Measurements from ENCODE around the gene SLC4A2.
"Not testable (repeated sequence)": the region's sequence is repeated elsewhere in the genome, so short reads cannot be mapped to it uniquely, and the experiment has no call there.

The SLC4A2 gene

DNA sequence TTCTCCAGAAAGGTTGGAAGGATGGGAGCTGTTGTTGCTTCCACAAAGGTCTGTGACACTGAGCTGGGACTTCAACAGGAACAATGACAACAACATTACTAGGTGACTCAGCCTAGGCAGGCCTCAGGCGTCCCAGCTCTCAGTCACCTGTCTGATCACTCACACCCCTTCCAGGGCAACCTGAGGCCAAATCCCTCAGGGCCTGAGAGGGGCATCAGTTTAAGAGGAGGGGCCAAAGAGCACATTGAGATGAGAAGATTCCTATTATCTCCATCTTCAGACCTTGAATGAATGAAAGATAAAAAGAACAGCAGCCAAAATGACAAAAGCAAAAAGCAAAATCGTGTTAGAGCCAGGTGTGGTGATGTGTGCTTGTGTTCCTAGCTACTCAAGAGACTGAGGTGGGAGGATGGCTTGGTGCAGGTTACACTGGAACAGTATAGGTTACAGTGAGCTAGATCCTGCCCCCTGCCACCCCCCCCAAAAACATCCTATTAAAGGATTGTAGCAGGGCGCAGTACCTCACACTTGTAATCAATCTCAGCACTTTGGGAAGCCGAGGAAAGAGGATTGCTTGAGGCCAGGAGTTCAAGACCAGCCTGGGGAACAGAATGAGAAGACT, 34.8 kb upstream of the SLC4A2 start, which contains the start of gene ATG9B:
Gene ATG9B, minus strand, starts transcription at position 60 of the 622 bp plus-strand sequence. CDS start 71 bp downstream, outside the sequence.
- no peak for DNase-seq

DNA sequence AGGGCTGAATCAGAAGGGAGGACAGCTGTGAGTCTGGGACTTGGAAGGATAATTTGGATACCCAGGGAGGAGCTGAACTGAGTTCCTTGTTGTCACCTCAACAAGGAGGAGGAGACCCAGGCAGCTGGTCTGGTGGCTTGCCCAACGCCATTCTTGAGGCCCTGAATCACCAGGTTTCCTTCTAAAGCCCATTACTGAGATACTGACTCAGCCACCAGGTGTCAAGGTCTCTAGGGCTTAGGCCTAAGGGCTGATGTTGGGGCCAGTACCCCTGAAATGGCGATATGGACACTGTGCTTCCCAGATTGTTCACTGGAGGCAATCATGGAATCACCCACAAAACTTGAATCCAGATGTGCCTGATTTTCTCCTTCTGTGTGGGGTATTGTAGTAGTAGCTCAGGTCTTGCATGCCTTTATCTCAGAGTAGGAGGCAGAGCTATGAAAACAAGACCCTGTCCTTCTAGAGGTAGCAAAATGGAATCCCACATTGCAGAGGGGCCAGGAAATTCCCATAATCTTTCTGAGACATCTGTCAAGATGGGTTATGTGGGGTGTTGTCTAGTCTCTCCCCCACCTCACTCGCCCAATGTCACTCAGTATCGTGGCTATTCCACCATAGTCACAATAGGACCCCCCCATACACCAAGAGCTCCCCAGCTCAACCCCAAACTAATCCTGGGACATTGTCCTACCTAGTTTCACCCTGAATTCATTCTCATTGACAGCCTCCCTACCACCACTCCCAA, 33.3 kb upstream of the SLC4A2 start:
- DNase-seq, result no peak

DNA sequence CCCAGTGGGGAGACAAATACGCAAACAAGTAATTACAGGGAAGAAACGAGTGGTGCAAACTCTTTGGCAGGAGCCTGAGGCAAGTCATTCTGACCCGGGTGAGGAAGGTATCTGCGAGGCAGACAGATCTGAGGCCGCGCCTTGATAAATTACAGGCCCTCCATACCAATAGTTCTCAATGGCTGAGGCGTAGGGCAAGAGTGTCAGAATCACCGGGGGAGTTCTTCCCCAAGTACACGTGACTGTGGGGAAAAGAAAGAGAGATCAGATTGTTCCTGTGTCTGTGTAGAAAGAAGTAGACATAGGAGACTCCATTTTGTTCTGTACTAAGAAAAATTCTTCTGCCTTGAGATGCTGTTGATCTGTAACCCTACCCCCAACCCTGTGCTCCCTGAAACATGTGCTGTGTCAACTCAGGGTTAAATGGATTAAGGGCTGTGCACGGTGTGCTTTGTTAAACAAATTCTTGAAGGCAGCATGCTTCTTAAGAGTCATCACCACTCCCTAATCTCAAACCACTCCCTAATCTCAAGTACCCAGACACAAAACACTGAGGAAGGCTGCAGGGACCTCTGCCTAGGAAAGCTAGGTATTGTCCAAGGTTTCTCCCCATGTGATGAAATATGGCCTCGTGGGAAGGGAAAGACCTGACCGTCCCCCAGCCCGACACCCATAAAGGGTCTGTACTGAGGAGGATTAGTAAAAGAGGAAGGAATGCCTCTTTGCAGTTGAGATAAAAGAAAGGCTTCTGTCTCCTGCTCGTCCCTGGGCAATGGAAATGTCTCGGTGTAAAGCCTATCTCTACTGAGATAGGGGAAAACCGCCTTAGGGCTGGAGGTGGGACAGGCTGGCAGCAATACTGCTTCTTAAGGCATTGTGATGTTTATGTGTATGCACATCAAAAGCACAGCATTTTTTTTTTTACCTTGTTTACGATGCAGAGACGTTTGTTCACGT, 32.3 kb upstream of the SLC4A2 start:
- peak in 1 of 6 experiments; percentile 14 for DNase-seq

DNA sequence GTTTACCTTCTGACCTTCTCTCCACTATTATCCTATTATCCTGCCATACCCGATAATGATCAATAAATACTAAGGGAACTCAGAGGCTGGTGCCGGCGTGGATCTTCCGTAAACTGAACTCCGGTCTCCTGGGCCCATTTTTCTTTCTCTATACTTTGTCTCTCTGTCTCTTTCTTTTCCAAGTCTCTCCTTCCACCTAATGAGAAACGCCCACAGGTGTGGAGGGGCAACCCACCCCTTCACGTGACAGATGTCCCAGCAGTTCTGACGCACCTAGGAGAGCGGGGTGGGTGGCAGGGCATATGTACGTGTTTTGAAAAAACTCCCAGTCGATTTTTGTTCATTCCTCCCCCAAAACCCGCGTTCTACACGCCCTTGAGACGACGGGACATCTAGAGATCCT, 31.7 kb upstream of the SLC4A2 start:
- not testable (repeated sequence) for DNase-seq

DNA sequence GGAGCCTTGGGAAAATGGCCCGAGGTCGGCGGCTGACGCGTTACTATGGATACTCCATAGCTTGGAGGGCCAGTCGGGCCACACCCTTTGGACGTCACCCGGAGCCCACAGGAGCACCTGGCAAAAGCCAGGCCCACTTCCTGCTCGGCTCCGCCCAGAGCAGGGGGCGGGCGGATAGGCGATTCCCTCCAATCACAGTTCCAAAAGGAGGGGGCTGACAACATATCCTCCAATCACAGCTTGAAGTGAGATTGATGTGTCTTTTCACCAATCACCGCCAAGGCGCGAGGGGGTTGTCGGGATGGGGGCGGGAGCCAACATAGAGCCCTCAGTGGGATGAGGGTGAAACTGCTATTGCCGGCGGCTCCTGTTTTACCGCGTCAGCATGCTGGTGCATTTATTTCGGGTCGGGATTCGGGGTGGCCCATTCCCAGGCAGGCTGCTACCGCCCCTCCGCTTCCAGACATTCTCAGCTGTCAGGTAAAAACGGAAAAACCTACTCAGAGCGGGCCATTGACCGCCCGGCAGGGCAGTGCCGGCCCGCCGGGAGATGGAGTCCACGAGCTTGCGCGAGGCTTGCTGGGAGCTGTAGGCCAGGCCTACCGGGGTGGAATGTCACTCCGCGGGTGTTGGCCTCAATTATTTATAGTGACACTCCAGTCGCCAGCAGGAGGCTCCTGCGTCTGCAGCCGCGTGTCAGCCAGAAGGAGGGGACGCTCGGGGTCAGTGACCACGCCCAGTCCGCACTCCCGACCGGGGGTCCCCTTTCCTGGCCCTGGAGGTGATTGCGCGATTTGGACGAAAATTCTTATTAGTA, 31.1 kb upstream of the SLC4A2 start, which contains the start of gene ABCB8:
Gene ABCB8, plus strand, starts transcription at position 320 of the 817 bp plus-strand sequence. Its CDS starts 66 bp downstream, at position 386.
- peak; percentile 93 to 99 (median 98) for DNase-seq

DNA sequence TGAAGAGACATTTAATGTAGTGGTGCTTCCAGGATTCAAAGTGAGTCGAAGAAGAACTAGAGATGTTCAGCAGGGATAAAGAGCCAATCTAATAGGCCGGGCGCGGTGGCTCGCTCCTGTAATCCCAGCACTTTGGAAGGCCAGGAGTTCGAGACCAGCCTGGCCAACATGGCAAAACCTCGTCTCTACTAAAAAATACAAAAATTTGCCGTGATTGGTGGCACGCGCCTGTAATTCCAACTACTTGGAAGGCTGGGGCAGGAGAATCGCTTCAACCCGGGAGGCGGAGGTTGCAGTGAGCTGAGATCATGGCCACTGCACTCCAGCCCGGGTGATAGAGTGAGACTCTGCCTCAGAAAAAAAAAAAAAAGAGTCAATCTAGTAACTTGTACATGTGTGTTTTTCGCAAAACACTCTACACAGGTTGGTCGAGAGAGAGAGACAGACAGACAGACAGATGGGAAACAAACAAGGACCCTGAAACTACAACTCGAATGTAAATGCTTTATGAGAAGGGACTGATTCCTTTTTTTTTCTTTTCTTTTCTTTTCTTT, 30.4 kb upstream of the SLC4A2 start:
- no peak for DNase-seq

DNA sequence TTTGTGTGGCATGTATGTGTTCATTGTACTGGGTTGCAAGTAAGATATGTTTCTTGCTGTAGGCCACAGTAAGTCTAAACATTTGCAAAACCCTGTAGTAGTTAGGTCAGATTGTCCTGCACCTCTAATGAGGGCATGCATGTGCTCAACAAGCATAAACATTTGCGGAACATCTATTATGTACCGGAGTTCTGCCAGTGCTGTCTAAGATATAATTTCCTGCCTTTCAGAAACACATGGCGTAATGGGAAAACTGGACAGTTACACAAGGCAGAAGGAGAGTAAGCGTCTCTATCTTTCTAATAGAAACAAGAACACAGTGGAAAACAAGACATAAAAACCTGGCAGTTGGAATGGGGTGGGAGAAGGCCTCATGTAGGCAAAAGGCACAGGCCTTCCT, 28.4 kb upstream of the SLC4A2 start:
- DNase-seq, result no peak

DNA sequence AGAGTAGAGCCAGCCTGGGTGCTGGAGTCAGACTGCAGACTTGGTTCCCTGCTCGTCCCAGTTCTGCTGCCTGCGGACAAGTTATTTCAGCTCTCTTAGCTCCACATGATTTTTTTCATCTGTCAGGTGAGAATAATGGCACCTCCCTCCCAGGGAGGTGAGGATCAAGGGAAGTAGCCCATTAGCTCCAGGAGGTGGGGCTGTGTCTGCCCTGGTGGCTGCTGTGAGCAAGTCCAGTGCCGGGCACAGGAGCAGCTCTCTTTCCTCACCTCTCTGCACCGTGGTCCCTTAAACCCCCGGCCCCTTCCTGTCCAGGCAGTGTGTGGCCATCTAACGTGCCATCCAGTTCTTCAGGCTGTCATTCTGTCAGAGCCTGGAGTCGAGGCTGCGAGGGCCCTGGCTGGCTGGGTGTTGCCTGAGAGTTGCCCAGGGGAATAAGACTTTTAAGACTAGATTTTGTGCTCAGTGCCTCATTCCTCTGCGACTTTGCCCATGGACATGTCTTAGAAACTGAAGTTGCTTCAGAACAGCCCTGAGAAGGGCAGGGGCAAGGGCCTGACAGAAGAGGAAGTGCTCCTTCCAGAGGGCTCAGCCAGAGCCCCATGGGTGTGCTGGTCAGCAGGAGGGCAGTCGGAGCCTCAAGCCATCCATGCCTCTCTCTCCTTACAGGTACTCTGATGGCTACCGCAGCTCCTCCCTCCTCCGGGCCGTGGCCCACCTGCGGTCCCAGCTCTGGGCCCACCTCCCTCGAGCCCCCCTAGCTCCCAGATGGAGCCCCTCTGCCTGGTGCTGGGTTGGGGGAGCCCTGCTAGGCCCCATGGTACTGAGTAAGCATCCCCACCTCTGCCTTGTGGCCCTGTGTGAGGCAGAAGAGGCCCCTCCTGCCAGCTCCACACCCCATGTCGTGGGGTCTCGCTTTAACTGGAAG, 26.2 kb upstream of the SLC4A2 start:
- no peak for DNase-seq

DNA sequence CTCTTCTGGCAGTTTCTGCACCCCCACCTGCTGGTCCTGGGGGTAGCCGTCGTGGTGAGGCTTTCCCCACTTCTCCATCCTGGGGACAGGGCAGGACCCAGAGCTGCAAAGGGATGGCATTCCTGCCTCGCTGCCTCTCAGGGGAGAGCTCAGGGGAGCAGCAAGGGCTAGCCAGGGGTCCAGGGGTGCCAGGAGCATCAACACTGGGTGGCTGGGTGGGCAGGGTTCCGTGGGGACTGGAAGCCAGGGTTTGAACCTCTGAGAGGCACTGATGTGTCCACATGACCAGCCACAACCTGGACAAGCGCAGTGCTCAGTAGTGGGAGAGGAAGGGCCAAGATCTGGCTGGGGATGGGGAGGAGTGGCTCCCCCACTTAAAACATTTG, 25.5 kb upstream of the SLC4A2 start:
- DNase-seq, result no peak

DNA sequence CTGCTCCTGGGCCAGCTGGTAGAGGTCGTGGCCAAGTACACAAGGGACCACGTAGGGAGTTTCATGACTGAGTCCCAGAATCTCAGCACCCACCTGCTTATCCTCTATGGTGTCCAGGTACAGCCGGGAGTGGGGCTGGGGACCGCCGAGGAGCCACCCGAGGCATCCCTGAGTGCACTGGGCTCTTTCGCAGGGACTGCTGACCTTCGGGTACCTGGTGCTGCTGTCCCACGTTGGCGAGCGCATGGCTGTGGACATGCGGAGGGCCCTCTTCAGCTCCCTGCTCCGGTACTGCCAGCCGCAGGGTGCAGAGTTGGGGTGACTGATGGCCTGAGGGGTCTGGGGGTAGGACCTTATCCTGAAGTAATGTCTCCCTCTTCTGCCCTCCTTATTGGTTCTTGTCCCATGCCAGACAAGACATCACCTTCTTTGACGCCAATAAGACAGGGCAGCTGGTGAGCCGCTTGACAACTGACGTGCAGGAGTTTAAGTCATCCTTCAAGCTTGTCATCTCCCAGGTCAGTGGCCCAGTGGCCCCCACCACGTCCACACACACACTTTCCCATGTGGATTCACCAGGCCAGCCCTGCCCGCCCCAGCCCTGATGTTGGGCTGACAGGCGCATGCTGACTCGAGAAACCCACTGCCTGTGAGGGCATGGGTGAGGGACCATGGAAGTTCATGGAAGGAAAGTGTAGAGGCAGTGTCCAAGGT, 24.9 kb upstream of the SLC4A2 start:
- DNase-seq, result no peak

DNA sequence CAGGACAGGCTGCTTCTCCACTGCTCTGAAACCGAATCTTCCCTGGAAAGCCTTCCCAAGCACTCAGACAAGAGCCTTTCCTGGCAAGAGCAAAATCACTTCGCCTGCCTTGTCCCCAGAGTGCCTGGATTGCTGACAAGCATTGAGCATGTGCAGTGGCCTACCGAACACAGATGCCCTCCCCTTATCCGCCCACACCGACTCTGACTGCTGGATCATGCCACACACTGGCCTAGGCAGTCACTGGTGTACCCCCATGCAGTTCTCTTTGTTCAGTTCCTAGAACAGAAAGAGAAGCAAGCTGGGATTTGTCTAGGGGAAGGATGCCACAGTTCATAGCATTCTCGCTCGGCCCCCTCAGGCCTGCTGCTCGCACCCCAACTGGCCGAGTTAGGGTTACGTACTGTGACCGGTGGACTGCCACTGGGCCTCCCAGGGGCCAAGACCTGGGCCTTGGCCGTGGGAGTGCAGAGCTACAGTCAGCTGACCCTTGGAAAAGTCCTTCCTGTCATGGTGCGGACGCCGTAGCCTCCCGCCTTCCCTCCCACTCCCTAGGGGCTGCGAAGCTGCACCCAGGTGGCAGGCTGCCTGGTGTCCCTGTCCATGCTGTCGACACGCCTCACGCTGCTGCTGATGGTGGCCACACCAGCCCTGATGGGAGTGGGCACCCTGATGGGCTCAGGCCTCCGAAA, 24.2 kb upstream of the SLC4A2 start:
- DNase-seq, result no peak

DNA sequence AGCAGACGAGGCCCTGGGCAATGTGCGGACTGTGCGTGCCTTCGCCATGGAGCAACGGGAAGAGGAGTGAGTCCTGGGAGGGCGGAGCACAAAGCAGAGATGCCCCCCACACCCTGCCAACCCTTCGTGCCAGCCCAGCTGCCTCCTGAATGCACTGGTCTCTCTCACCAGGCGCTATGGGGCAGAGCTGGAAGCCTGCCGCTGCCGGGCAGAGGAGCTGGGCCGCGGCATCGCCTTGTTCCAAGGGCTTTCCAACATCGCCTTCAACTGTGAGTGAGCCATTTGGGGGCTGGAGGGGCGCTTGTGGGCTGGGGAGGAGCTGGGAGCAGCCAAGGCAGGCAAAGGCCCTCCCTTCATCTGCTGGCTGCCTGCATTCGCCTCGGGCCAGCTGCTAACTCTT, 23.5 kb upstream of the SLC4A2 start:
- no peak for DNase-seq

DNA sequence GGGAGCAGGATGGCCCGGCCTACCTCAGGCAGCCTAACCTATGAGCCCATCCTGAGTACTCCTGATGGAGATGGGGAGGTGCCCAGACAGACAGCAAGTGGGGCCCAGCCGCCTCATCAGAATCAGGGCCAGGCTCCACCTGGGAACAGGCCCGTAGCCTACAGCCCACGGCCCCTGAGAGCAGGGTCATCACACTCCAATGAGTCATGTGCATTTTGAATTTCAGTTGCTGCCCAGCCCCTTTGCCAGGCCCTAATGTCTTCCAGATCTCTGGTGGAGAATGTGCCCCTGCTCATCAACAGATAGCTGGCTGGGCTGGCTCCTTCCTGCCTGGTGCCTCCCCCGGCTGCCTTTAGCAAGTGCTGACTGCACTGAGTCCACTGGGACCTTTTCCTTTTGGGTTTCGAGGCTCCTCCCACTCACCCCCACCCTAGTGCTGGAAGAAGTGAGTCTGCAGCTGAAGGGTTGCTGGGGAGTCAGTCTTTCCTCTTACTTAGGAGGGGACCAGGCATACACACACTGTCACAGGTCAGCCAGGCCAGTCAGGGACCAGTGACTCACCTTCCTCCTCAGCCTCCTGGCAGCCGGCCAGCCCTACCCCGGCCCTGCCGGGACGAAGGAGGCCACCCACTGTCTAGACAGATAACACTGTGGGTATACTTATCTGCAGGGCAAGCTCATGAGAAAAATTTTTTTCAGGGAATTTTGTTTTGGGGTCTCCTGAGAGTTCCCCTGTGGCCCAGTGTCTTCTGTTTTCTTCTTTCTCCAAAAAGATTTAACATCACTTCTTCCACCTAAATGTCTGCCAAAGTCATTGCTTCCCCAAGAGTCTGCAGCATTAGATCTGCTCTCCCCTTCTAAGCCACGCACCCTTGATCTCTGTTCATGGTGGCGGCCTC, 20.2 kb upstream of the SLC4A2 start:
- DNase-seq, result no peak

DNA sequence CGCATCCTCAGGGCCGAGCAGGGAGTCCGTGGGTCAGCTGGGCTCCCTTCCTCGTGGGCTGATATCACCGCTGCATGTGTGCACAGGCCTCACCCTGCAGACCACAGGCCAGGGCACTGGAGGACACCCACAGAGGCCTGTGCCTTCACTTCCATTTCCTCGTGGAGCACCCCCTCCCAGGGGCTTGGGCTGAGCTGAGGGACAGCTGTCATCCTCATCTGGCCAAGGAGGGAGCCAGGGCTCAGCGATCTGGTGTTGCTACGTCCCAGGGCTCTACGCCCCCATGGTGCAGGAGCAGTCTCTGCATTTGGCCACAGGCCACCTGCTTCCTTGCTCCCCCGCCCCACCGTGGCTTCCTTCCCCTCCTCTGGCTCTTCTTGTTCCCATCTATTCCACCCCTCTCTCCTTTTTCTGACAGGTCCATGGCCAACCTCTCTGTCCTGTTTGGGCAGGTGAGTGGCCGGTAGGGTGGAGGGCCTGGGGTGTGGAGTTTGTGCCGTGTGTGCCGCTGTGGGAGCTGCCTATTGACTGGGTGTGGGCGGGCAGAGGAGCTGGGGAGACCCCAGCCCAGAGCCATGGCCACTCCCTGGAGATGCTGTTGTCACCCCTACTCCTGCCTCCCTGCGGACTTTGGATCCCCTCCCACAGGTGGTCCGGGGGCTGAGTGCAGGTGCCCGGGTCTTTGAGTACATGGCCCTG, 19.4 kb upstream of the SLC4A2 start:
- DNase-seq, result no peak

DNA sequence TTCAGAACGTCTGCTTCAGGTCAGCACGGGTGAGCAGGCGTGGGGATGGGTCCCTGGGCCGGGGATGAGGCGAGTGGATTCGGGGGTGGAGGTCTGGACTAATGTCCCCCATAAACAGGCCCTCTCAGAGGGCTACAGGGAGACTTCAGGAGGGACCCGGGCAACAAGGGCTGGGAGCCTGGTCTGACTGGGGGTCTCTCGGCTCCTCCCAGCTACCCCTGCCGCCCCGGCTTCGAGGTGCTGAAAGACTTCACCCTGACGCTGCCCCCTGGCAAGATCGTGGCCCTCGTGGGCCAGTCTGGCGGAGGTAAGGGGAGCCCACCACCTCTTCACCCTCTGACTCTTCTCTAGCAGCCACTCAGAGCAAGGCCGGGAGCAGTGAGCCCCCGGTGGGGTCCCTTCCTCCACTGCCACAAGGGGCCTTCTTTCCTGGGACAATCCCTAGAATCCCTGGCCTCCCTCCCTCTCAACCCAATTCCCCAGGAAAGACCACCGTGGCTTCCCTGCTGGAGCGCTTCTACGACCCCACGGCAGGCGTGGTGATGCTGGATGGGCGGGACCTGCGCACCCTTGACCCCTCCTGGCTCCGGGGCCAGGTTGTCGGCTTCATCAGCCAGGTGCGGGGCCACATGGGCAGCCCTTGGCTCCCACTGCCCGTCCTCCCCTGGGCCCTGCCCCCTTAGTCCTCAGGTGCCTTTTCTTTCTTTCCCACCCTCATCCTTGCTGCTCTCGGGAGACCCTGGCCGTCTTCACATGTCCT, 18.6 kb upstream of the SLC4A2 start:
- DNase-seq, result no peak

DNA sequence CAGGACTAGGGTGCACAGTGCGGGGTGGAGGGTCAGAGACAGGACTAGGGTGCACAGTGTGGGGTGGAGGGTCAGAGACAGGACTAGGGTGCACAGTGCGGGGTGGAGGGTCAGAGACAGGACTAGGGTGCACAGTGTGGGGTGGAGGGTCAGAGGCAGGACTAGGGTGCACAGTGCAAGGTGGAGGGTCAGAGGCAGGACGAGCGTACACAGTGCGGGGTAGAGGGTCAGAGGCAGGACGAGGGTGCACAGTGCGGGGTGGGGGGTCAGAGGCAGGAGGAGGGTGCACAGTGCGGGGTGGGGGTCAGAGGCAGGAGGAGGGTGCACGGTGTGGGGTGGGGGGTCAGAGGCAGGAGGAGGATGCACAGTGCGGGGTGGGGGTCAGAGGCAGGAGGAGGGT, 15.9 kb upstream of the SLC4A2 start:
- DNase-seq, result not testable (repeated sequence)

DNA sequence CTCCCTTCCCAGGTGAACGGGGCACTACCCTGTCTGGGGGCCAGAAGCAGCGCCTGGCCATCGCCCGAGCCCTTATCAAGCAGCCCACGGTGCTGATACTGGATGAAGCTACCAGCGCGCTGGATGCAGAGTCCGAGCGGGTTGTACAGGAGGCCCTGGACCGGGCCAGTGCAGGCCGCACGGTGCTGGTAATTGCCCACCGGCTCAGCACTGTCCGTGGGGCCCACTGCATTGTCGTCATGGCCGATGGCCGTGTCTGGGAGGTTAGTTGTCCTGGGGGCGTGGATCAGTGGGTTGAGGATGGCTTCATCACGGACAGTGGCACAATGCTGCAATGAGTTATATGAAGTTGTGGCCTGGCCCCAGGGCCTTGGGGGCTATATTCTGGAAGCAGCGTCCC, 15.4 kb upstream of the SLC4A2 start:
- DNase-seq, result no peak

All from stimulated activated naive CD4-positive, alpha-beta T cell (primary cell).